Amniotic stem cell (primary cell): ENCODE results near the gene ZC3HAV1.
"Not testable (repeated sequence)": the region's sequence is repeated elsewhere in the genome, so short reads cannot be mapped to it uniquely, and the experiment has no call there.

ENCODE experiments used
- DNase-seq: peaks from one replicate; lab custom pipeline; 2025; lab: John Stamatoyannopoulos, UW

Gene ZC3HAV1

DNA sequence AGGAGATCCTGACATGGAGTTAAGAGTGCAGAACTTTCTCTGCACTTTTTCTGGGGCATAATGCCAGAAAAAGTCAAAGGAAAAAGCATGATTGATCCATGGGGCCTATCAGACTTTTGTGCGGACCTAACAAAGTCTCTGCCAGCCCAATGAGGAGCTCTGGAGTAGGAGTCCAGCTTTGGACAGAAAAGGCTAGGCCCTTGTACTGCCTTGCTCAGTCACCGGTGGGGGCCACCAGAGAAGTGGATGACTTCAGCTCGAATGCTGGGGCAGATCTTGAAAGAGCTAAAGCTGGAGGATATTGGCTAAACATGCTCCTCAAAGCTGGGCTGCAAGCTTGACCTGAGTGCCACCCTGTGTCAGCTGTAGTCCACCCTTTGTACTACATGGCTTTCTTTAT, 2.8 kb upstream of the ZC3HAV1 start:
- DNase-seq = no peak

DNA sequence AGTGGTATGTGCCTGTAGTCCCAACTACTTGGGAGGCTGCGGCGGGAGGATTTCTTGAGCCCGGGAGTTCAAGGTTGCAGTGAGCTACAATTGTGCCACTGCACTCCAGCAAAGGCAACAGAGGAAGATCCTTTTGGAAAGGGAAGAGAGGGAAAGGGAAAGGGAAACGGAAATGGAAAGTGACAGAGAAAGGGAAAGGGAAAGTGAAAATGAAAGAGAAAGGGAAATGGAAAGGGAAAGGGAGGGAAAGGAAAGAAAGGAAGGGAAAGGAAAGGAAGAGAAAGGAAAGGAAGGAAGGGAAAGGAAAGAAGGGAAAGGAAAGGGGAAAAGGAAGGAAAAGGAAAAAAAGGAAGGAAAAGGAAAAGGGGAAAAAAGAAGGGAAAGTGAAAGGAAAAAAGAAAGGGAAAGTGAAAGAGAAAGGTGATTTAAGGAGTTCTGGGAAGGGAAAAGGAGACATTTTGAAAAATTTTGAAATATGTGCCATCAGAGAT, 2.3 kb upstream of the ZC3HAV1 start:
- DNase-seq = no peak

DNA sequence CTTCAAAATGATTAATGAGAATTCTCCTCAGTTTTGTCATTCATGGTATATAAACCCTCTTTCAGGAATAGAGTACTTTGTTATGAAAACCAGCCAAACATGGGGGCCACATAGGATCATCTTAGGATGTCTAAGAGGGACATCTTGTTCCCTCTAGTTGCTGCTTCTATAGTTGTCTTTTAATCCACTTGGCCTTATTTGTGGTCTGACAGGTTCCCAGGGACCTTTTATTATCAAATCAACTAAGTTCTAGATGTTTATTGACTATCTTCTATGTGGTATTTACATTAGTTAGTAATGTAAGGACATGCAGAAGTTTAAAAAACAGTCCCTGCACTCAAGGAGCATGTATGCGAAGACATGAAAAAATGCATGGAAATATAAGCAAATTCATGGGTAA, 1.6 kb upstream of the ZC3HAV1 start:
- DNase-seq = no peak

DNA sequence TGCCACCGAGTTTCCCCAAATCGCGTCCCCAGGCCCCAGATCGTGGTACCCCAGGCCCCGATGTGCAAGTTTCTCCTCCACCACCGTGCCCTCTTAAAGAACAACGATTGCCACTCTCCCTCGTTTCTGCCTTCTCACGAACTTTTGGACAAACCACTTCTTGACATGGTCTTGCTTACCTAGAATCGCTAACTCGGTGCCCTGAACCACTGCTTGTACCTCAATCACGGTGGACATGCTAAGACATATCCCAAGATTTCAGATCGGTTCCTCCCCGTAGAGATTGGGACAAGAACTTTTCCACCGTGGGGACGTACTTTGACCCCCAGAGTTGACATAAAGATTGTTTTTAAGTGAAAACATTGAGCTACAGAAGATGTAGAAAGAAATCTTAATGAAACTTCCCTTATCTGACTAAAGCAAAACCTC, 477 bp upstream of the ZC3HAV1 start:
- no peak for DNase-seq

DNA sequence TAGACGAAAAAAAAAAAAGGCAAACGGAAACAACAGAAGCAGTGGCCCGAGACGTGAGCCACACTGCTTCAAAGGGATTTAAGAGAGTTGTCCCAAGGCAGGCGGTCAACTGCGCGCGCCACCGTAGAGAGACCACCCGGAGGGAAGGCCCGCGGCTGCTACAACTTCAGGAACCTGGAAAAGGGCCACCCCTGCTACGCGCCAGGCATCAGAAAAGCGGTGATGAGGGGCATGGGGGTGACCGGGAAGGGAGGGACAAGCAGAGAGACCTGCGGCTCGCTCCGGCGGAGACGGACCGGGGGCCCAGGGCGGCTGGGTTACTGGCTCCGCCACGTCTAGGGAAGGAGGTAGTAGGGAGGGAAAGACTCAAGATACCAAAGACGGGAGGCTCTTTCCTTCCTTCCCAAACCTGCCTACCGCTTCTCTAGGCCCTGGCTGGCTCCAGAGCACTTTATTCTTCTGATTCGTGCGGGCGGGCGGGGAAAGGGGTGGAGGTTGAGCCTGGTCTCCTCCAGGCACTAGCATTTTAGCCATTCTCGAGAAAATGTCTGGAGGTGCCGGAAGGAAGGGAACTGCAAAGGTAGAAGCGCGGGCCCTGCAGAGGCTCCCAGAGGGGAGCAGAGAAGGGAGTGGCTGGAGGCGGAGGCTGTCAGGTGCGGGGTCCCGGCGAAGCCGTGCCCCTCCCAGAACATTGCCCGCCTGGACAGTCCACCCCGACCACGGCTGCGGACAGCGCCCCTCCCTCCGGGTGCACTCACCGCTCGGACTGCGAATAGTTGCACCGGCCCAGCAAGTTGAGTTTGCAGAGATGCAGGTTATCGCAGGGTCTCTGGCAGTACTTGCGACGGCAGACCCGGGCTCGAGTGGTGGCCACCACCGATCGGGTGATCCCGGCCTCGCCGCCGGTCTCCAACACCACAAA, 993 bp downstream of the ZC3HAV1 start:
- no peak for DNase-seq

DNA sequence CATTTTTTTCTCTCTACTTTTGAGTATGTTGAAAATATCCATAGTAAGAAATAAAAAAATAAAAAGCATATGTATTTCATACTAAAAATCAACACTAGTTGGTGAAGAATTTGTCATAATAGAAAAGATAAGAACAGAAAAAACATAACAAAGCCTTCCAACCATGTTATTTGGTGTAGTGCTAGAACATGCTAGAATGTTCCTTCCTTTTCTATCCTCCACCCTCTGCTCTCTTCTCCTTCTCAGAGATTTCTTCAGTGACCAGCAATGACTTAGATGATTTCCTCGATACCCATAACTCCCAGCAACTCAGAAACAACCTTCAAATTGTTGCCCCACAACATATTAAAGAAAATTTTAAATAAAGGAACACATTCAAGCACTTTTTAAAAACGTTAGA, 2.6 kb downstream of the ZC3HAV1 start:
- DNase-seq = no peak

DNA sequence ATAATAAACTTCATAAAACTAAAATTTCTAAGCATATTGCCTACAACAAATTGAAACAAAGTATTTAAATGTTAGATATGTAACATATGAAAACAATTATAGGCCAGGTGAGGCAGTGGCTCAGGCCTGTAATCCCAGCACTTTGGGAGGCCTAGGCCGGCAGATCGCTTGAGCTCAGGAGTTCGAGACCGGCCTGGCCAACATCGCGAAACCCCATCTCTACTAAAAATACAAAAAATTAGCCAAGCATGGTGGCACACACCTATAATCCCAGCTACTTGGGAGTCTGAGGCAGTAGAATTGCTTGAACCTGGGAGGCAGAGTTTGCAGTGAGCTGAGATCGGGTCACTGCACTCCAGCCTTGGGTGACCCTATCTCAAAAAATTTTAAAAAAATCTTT, 3.3 kb downstream of the ZC3HAV1 start:
- not testable (repeated sequence) for DNase-seq

DNA sequence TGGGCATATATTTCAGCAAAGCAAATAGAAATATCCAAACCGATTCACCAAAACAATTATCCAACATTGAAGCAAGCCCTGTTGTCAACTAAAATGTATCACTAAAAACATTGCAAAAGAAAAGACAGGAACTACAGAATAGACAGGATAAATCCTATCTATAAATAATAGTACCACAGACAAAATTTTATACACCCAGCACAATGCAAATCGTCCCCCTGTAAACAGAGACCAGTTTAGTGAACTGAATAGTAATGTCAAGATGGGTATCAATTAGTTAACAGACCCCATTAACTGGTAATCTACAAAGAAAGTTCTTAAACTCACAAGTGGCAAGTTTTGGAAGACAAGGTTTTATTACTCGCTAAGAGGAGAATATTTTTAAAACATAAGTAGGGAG, 4.0 kb downstream of the ZC3HAV1 start:
- DNase-seq = no peak

DNA sequence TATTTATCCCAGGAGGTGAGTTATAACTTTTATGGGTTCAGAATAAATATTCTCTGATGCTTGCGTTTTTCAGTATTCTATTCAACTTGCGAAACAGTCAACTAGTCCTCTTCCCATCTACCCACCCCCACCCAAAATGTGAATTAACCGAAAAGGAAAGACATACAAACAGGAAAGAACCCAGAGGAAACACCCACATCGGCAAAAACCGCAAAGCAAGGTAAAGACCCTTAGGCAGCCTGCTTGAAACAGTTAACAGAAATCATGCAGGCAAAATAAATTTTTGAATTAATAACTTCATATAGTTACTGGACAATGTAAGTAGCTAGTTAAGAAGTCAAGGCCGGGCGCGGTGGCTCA, 5.4 kb downstream of the ZC3HAV1 start:
- no peak for DNase-seq

DNA sequence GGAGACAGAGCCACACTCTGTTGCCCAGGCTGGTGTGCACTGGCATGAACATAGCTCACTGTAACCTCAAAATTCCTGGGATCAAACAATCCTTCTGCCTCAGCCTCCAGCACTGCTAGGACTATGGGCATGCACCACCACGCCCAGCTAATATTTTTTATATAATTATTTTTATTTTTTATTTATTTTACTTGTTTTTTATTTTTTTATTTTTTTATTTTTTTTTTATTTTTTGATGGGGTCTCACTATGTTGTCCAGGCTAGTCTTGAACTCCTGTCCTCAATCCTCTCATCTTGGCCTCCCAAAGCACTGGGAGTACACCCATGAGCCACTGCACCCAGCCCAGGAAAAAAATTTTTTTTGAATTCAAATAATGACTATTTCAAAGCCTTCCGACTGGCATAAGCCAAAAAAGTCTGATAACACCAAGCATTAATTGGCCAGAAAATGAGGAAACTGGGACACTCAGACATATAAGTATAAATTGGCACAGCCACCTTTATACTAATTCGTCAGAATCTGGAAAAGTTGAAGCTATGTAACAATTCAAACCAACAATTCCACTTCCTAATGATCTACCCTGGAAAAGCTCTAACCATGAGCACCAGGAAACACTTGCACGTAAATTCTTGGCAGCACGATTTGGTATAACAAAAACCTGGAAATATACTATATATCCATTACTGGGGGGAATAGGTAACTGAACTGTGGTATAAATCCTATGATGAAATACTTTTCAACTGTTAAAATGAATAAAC, 6.3 kb downstream of the ZC3HAV1 start:
- DNase-seq = no peak

DNA sequence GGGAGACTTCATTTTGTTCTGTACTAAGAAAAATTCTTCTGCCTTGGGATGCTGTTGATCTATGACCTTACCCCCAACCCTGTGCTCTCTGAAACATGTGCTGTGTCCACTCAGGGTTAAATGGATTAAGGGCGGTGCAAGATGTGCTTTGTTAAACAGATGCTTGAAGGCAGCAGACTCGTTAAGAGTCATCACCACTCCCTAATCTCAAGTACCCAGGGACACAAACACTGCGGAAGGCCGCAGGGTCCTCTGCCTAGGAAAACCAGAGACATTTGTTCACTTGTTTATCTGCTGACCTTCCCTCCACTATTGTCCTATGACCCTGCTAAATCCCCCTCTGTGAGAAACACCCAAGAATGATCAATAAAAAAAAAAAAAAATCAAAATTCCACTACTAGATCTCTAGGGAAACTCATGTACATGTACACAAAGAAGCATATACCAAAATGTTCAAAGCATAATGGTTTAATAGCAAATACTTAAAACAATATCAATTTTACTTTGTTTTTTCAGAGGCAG, 7.8 kb downstream of the ZC3HAV1 start:
- DNase-seq = not testable (repeated sequence)

DNA sequence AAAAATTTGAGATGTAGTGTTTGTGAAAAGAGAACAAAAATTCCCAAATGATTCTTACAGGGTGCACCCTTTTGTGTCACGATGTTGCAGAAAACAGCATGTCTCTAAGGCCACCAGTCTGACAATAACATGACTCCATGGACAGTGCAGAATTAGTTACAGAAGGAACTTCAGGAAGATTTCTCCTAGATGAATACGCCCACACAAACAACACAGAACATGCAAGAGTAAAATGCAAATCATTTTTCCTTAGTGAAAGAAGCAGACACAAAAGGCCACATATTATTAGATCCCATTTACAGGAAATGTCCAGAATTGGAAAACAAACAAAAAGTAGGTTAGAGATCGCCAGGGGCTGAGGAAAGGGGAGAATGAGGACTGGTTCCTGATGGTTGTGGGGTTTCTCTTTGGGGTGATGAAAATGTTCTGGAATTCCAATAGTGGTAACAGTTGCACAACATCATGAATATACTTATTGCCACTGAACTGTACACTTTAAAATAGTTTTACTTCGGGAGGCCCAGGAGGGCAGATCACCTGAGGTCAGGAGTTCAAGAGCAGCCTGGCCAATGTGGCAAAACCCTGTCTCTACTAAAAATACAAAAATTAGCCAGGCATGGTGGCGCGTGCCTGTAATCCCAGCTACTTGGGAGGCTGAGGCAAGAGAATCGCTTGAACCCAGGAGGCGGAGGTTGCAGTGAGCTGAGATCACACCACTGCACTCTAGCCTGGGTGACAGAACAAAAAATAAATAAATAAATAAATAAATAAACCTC, 10.2 kb downstream of the ZC3HAV1 start:
- DNase-seq = no peak

DNA sequence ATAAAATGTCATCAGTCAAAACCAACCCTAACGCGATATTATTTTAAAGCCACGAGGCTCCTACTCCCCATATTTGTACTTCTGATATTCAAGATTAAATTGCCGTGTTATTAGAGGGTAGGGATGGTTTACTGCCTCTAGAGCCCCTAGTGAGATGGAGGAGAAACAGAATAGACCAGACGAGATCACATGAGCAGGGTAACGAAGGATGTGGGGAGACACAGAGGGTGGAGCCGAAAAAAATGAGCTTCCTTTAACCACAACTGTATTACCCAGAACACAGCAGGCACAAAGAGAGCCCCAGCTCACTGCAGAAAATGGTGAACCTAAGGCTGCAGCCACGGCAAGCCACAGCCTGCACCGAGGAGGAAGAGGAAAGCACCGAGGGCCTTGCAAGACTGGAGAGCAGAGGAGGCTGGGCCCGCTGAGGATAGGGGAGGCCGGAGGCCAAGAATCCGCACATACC, 14.3 kb downstream of the ZC3HAV1 start:
- DNase-seq = no peak

DNA sequence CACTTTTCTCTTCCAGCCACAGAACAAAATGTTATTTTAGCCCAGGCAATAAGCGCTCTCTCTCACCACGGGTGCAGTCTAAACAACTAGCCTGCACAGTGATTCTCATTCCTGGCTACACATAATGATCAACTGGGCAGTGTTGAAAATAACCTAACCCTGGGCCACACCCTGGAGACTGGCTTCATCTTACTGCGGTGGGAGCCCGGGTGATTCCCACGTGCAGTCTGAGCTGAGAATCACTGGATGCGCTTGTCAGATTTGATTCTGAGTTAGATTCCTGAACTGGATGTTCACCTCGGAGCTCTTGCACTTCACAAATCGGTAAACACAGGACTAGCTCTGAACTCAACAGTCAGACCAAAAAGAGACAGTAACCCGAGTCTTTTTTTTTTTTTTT, 14.9 kb downstream of the ZC3HAV1 start:
- no peak for DNase-seq

DNA sequence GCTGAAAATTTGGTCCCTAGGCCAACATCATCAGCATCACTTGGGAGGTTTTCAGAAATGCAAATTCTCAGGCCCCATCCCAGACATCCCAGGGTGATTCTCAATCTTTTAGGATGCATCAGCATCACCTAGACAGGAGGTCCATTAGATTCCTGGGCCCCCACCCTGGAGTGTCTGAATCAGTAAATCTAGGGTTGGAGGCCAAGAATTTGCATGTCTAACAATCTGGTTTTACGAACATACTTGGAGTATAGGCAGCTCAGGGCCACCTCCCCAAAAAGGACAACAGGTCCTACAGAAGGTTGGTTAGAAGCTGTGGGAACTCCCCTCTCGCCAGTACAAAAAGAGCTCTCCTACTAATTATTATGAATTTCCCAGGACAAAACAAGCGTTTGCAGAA, 15.5 kb downstream of the ZC3HAV1 start:
- DNase-seq = no peak

DNA sequence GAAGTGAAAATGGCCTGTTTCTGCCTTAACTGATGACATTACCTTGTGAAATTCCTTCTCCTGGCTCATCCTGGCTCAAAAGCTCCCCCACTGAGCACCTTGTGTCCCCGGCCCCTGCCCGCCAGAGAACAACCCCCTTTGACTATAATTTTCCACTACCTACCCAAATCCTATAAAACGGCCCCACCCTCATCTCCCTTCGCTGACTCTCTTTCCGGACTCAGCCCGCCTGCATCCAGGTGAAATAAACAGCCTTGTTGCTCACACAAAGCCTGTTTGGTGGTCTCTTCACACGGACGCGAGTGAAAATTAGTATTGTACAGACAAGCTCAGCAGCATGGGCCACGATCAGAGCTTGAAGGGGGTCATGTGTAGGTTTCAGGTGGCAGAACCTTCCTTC, 16.0 kb downstream of the ZC3HAV1 start:
- not testable (repeated sequence) for DNase-seq

DNA sequence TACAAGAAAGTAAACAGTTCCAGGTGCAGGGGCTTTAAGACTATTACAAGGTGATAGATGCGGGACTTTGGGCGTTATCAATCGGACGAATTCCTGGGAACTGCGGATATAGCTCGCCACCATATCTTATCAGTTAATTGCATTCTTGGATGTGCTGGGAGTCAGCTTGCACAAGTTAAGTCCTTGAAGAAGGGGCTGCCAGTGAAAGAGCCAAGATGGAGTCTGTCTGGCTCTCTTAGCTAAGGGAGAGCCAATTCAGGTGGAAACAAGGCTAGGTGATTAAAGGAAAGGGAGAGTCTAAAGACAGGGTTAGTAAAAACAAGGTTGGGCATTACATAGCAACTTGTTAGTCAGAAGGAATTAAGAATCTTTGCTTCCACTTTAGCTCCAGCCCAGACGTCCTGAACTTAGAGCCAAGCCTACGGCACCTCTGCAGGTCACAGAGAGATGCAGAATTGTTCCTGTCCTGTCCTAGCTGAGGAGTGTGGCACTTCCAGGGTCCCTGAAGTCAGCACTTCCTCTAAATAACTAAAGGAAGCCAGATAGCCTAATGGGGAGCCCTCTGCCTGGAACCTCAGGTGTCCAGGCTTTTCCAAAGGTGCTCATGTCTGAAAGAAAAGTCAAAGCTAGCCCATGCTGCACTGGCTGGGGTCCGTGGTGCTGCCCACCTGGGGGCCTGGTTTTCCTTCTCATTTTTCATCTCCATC, 17.3 kb downstream of the ZC3HAV1 start:
- no peak for DNase-seq

DNA sequence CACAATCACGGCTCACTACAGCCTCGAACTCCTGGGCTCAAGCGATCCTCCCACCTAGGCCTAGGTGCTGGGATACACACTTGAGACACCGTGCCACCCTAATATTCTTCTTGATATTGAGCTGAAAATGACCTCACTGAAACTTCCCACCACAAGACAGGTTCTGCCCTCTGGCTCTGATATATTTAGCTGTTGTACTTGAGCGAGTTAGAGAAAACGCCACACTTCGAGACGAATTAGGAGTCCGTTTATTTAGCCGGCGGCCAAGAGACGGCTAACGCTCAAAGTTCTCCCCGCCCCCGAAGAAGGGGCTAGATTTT, 17.9 kb downstream of the ZC3HAV1 start:
- no peak for DNase-seq

DNA sequence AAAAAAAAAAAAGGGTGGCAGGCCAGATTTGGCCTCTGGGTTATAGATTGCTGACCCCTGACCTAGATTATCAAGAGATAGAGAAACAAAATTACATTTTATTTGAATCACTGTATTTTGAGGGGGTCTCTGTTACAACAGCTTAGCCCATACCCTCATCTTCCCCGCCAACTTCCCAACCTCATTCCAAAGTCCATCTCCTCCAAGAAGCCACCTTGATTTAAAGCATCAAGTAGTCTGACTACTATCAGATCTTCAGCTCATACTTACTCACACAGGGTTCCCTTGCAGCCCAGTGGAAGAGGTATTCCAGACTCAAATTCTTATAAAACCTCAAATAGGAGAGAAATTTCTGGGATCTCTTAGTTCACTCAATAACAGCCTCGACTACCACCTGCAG, 20.4 kb downstream of the ZC3HAV1 start:
- no peak for DNase-seq

DNA sequence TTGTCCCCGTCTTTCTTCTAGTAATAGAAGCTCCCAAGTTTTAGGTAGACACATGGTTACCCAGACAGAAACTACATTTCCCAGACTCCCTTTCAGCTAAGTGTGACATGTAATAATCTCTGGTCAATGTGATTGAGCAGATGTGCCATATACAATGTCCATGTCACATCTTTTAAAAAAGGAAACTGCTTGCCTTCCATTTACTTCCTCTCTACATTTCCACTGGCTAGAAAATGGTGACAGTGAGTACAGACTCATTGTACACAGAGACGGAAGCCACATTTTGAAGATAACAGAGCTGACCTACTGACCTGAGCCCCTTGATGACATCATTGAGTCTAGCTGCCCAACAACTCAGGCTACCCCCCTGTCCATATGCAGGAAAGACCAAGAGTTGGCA, 21.3 kb downstream of the ZC3HAV1 start:
- DNase-seq = no peak

DNA sequence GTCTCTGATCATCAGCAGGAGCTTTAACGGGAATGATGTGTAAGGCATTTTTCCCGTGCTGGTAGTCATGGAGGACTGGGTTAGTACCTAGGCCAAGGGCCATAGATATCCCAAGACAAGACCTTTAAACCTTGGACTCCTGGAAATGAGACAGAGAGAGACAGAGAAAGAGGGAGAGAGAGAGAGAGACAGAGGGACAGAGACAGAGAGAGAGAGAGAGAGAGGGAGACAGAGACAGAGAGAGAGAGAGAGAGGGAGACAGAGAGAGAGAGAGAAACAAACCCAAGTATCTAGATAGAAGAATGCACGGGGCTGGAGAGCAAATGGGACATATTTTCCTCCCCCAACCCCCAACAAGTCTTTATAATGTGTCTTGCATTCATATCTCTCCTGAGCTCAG, 22.3 kb downstream of the ZC3HAV1 start:
- DNase-seq = no peak

DNA sequence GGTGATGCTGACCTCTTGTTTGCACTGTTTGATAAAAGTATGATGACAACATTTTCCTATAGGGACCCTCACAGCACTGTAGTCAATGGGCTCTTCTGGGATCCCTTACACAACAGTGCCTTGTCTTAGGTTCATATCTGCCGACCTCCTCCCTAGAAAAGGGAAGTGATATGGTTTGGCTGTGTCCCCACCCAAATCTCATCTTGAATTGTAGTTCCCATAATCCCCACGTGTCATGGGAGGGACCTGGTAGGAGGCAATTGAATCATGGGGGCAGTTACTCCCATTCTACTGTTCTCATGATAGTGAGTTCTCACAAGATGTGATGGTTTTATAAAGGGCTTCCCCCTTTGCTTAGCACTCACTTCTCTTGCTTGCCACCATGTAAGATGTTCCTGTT, 23.1 kb downstream of the ZC3HAV1 start:
- DNase-seq = no peak
